Gastrocnemius medialis (tissue), 4 donors: ENCODE results near the gene CLSTN1.

Source experiments
- CTCF ChIP-seq, 5 experiments: fragments of 450-650 bp in 3 of 5; fragments of 200-600 bp in 2 of 5; sonication (generic) in 2 of 5; IDR thresholded peaks in 4 of 5; conservative IDR thresholded peaks in 1 of 5; 1 replicate in 4 of 5; 2 replicates in 1 of 5; pipeline ENCODE4 v1.5.1; 2016 to 2019; ENCODE audit warnings: antibody characterized with exemption in 5 of 5, mild to moderate bottlenecking in 3 of 5, moderate library complexity in 3 of 5
- POLR2A ChIP-seq, 2 donors: fragments of 450-650 bp; IDR thresholded peaks; one replicate each; pipeline ENCODE4 v1.6.1; 2017; ENCODE audit warnings: antibody characterized with exemption in 2 of 2, mild to moderate bottlenecking in 2 of 2, moderate library complexity in 2 of 2

DNA sequence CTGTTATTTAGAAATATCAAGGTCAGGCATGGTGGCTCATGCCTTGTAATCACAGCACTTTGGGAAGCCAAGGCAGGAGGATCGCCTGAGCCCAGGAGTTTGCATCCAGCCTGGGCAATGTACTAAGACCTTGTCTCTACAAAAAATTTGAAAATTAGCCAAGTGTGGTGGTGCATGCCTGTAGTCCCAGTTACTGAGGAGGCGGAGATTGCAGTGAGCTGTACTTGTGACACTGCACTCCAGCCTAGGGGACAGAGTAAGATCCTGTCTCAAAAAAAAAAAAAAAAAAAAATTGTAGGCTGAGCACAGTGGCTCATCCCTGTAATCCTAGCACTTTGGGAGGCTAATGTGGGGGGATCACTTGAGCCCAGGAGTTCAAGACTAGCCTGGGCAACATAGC lies 127.0 kb downstream of the CLSTN1 start:
- no peak for TF ChIP-seq POLR2A (IDR thresholded peaks at IDR 0.05)
- TF ChIP-seq CTCF (IDR thresholded peaks at IDR 0.05 in 4 of 5, conservative IDR thresholded peaks at IDR 0.05 in 1 of 5), result no peak
